ENCODE data around the gene FER.

Gene FER

DNA sequence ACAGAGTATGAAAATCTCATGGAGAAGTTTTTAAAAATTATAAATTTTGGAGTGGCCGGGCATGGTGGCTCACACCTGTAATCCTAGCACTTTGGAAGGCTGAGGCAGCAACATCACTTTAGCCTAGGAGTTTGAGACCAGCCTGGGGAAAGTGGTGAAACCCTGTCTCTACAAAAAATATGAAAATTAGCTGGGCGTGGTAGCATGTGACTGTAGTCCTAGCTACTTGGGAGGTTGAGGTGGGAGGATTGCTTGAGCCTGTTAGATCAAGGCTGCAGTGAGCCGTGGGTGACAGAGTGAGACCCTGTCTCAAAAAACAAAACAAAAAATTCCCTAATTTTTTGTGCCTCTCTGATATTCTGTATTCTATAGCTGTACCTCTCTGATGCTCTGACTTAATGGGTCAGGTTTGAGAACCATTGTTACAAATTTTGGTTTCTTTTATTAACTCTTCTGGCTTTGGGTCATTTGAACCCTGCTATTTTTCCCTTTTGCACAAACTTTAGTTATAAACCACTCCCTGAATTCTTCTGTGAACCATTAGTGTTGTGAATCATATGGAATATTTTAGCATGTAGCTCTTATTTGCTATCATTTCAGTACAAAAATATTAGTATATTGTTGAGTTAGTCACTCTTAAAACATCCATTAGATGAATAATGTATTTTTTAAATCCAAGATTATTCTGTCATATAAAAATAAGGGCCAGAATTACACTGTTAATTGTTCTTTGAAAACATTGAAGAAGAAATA lies 51.0 kb downstream of the FER start:
- POLR2A ChIA-PET: no interaction called here
- Histone ChIP-seq H3K9me3 (ENCODE audit: control insufficient read depth, insufficient read depth, low read depth, low read length) (no peaks in the 10 kb centered on the region), H3K4me3 (ENCODE audit: low read depth, low read length) (no peak overlapping the region), H3K27ac (ENCODE audit: extremely low read depth, low read depth, low read length) (no peak overlapping the region), H3K36me3 (ENCODE audit: control insufficient read depth in 2 of 2, insufficient read depth in 1 of 2, low read length in 2 of 2) (peaks cover 0 to 5% of the 10 kb centered on the region in 2 experiments; a peak in 1 of 3 replicates), H3K4me1 (ENCODE audit: control insufficient read depth, insufficient read depth, low read length) (no peaks in the 10 kb centered on the region)
- TF ChIP-seq, protein P1, sequence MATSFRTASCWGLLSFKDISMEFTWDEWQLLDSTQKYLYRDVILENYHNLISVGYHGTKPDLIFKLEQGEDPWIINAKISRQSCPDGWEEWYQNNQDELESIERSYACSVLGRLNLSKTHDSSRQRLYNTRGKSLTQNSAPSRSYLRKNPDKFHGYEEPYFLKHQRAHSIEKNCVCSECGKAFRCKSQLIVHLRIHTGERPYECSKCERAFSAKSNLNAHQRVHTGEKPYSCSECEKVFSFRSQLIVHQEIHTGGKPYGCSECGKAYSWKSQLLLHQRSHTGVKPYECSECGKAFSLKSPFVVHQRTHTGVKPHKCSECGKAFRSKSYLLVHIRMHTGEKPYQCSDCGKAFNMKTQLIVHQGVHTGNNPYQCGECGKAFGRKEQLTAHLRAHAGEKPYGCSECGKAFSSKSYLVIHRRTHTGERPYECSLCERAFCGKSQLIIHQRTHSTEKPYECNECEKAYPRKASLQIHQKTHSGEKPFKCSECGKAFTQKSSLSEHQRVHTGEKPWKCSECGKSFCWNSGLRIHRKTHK (tag by site-specific recombination; IDR thresholded peaks at IDR 0.05): no peak
- TF ChIP-seq ZNF404 (tag by site-specific recombination; IDR thresholded peaks at IDR 0.05) (no peak), ZNF654 (tag by site-specific recombination; IDR thresholded peaks at IDR 0.05; ENCODE audit: low read depth) (no peak), ZBTB21 (tag by site-specific recombination; IDR thresholded peaks at IDR 0.05) (no peak), ZNF529 (tag by site-specific recombination; IDR thresholded peaks at IDR 0.05; ENCODE audit: insufficient replicate concordance) (no peak), BCL11A (tag by site-specific recombination; IDR thresholded peaks at IDR 0.05; ENCODE audit: low read depth) (no peak), ZXDB (tag by site-specific recombination; IDR thresholded peaks at IDR 0.05) (no peak), ZIC2 (tag by site-specific recombination; IDR thresholded peaks at IDR 0.05) (no peak)
- TF ChIP-seq, protein P2, sequence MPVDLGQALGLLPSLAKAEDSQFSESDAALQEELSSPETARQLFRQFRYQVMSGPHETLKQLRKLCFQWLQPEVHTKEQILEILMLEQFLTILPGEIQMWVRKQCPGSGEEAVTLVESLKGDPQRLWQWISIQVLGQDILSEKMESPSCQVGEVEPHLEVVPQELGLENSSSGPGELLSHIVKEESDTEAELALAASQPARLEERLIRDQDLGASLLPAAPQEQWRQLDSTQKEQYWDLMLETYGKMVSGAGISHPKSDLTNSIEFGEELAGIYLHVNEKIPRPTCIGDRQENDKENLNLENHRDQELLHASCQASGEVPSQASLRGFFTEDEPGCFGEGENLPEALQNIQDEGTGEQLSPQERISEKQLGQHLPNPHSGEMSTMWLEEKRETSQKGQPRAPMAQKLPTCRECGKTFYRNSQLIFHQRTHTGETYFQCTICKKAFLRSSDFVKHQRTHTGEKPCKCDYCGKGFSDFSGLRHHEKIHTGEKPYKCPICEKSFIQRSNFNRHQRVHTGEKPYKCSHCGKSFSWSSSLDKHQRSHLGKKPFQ (tag by site-specific recombination; IDR thresholded peaks at IDR 0.05): no peak
- CTCF ChIA-PET: interaction anchor here (0.5 kb wide), 1 partner anchor 461 kb away, joined by 3 read pairs; no protein-coding TSS in a partner anchor

- POLR2A ChIA-PET: no interaction called here
- peaks cover 0 to 5% of the 10 kb centered on the region in 2 experiments; a peak in 1 of 3 replicates for H3K36me3 ChIP-seq (ENCODE audit: control insufficient read depth in 2 of 2, insufficient read depth in 1 of 2, low read length in 2 of 2)
- CTCF ChIA-PET: interaction anchor here (0.6 kb wide), 1 partner anchor 1436 kb away, joined by 4 read pairs; no protein-coding TSS in a partner anchor
- H3K27ac ChIP-seq (ENCODE audit: extremely low read depth, low read depth, low read length): no peak overlapping the region
- H3K9me3 ChIP-seq (ENCODE audit: control insufficient read depth, insufficient read depth, low read depth, low read length): no peaks in the 10 kb centered on the region
- no peak overlapping the region for H3K4me3 ChIP-seq (ENCODE audit: low read depth, low read length)
- no peaks in the 10 kb centered on the region for H3K4me1 ChIP-seq (ENCODE audit: control insufficient read depth, insufficient read depth, low read length)
- no peak for TF ChIP-seq MZF1 (tag by site-specific recombination; IDR thresholded peaks at IDR 0.05; ENCODE audit: borderline replicate concordance)
- TF ChIP-seq ZNF510 (tag by site-specific recombination; IDR thresholded peaks at IDR 0.05; ENCODE audit: insufficient replicate concordance): no peak
- no peak for TF ChIP-seq ZNF626 (tag by site-specific recombination; IDR thresholded peaks at IDR 0.05)
- TF ChIP-seq ZNF514 (tag by site-specific recombination; IDR thresholded peaks at IDR 0.05): no peak
- TF ChIP-seq ZNF223 (tag by site-specific recombination; IDR thresholded peaks at IDR 0.05): no peak
- no peak for TF ChIP-seq ZSCAN4 (tag by site-specific recombination; IDR thresholded peaks at IDR 0.05)
- no peak for TF ChIP-seq ZEB2 (tag by site-specific recombination; IDR thresholded peaks at IDR 0.05)
- TF ChIP-seq ZNF214 (tag by site-specific recombination; IDR thresholded peaks at IDR 0.05; ENCODE audit: borderline replicate concordance): no peak
- TF ChIP-seq, protein P3, sequence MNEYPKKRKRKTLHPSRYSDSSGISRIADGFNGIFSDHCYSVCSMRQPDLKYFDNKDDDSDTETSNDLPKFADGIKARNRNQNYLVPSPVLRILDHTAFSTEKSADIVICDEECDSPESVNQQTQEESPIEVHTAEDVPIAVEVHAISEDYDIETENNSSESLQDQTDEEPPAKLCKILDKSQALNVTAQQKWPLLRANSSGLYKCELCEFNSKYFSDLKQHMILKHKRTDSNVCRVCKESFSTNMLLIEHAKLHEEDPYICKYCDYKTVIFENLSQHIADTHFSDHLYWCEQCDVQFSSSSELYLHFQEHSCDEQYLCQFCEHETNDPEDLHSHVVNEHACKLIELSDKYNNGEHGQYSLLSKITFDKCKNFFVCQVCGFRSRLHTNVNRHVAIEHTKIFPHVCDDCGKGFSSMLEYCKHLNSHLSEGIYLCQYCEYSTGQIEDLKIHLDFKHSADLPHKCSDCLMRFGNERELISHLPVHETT (tag by site-specific recombination; IDR thresholded peaks at IDR 0.05): no peak
- TF ChIP-seq ZNF324 (tag by site-specific recombination; IDR thresholded peaks at IDR 0.05): no peak
- TF ChIP-seq CTCF (tag by site-specific recombination; IDR thresholded peaks at IDR 0.05): no peak
- TF ChIP-seq ZNF211 (tag by site-specific recombination; IDR thresholded peaks at IDR 0.05; ENCODE audit: low read depth): no peak
- no peak for TF ChIP-seq GLIS1 (tag by site-specific recombination; IDR thresholded peaks at IDR 0.05)
- no peak for TF ChIP-seq BCL11B (tag by site-specific recombination; IDR thresholded peaks at IDR 0.05; ENCODE audit: low read depth)
- TF ChIP-seq ZNF529 (tag by site-specific recombination; IDR thresholded peaks at IDR 0.05; ENCODE audit: insufficient replicate concordance): no peak
- TF ChIP-seq HOXC10 (CRISPR knock-in tag; IDR thresholded peaks at IDR 0.05): no peak
- TF ChIP-seq HOXA7 (CRISPR knock-in tag; IDR thresholded peaks at IDR 0.05; ENCODE audit: borderline replicate concordance): no peak
- TF ChIP-seq RBAK (tag by site-specific recombination; IDR thresholded peaks at IDR 0.05): no peak
Measured at GRCh38 chr5:108801301-108801700, 53.6 kb downstream of the FER start.
